Chondrocyte (in vitro differentiated cells): ENCODE results near the gene CHST11. TPM values are rescaled to one million over a fixed set of nuclear protein-coding genes. Genes with fewer than 3 reads are reported as not detected.

Experiments
- DNase-seq: peaks from one replicate; pipeline ENCODE4 v3.0.0; 2021; ENCODE audit warnings: mixed read lengths, low spot score
- H3K27ac Mint-ChIP-seq: one replicate; pipeline ENCODE4 v1.8.0; 2021; ENCODE audit warnings: mild to moderate bottlenecking, moderate library complexity, mixed read lengths; ENCODE audit not compliant: unreplicated experiment
- H3K27me3 Mint-ChIP-seq: 2 replicates; pipeline ENCODE4 v1.8.0; 2021; ENCODE audit warnings: low read depth, mixed read lengths
- H3K36me3 Mint-ChIP-seq: 2 replicates; pipeline ENCODE4 v1.8.0; 2021; ENCODE audit warnings: low read depth, mixed read lengths
- H3K4me1 Mint-ChIP-seq: 2 replicates; pipeline ENCODE4 v1.8.0; 2021; ENCODE audit warnings: low read depth, mild to moderate bottlenecking, mixed read lengths
- H3K4me3 Mint-ChIP-seq: one replicate; pipeline ENCODE4 v1.8.0; 2021; ENCODE audit warnings: mild to moderate bottlenecking, moderate library complexity, mixed read lengths; ENCODE audit not compliant: unreplicated experiment
- H3K9me3 Mint-ChIP-seq: 2 replicates; pipeline ENCODE4 v1.8.0; 2021; ENCODE audit warnings: low read depth, mixed read lengths
- total RNA-seq: library from RNA; stranded (reverse); gene quantifications from 3 replicates; pipeline ENCODE4 v1.2.1, GENCODE V29; 2021
- TF ChIP-seq, protein P1 (sequence below): fragments of 200-600 bp; sonication (generic); IDR thresholded peaks from 2 replicates; pipeline ENCODE4 v1.5.0; 2021; ENCODE audit warnings: antibody characterized with exemption, mild to moderate bottlenecking, moderate library complexity

CHST11 gene
- total RNA-seq, 1 donor from 2014 or later = 6.2 TPM

DNA sequence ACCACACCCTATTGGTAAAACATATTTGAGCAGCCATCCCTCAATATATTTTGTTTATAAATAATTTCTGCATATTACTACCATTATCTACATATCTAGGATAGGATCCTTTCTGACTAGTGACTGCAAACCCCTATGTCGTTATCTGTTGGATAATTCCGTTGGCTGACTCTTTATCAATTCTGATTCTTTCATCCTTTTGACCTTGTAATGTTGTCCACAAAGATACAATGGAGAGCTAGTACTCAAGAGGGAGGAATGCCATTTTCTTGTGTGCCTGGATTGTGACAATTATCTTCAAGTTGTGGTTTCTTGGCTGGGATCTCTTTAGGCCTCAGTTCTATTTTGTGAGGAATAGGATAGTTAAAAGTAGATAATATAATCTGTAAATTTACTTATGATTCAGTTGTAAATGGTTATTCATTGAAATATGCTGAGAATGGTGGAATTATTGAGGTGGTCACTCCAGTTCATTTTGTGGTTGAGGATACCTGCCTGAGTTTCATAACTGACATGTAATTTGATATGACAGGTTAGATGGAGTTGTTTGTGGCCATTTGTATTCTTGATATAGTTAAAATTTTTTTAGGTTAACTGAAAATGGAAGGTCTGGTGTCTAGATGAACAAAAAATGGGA lies 10.1 kb downstream of the CHST11 start:
- no peak overlapping the region for H3K27ac Mint-ChIP-seq
- TF ChIP-seq, protein P1, sequence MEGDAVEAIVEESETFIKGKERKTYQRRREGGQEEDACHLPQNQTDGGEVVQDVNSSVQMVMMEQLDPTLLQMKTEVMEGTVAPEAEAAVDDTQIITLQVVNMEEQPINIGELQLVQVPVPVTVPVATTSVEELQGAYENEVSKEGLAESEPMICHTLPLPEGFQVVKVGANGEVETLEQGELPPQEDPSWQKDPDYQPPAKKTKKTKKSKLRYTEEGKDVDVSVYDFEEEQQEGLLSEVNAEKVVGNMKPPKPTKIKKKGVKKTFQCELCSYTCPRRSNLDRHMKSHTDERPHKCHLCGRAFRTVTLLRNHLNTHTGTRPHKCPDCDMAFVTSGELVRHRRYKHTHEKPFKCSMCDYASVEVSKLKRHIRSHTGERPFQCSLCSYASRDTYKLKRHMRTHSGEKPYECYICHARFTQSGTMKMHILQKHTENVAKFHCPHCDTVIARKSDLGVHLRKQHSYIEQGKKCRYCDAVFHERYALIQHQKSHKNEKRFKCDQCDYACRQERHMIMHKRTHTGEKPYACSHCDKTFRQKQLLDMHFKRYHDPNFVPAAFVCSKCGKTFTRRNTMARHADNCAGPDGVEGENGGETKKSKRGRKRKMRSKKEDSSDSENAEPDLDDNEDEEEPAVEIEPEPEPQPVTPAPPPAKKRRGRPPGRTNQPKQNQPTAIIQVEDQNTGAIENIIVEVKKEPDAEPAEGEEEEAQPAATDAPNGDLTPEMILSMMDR = no peak
- no peaks in the 10 kb centered on the region for H3K9me3 Mint-ChIP-seq
- H3K4me3 Mint-ChIP-seq = no peak overlapping the region
- no peak for DNase-seq
- H3K36me3 Mint-ChIP-seq = no peaks in the 10 kb centered on the region
- H3K4me1 Mint-ChIP-seq = peaks cover 14% of the 10 kb centered on the region
- no peaks in the 10 kb centered on the region for H3K27me3 Mint-ChIP-seq

DNA sequence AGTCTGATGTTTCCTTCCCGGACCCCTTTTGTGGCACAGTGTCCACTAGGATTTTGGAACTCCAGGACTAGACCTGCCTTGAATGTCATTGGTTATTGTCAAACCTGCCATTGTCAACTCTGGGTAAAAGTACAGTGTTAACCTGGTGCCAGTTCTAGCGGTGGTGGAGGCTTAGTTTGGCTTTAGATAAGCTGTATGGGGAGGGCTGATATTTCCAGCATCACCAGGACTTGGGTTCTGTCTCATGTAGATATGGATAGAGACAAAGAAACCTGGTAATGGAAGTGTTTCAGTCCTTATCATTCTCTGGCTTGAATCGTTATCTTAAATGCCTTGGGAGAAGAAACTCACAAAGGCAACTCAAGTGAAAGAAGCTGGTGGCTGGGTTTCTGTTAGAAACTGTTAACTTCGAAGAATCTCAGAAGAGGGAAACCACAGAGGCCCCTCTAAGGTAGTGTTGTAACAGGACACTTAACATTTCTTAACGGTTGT lies 10.6 kb downstream of the CHST11 start:
- TF ChIP-seq, protein P1 = no peak
- DNase-seq = no peak
- no peaks in the 10 kb centered on the region for H3K9me3 Mint-ChIP-seq
- H3K4me1 Mint-ChIP-seq = peaks cover 12% of the 10 kb centered on the region
- H3K27ac Mint-ChIP-seq = no peak overlapping the region
- no peak overlapping the region for H3K4me3 Mint-ChIP-seq
- H3K27me3 Mint-ChIP-seq = no peaks in the 10 kb centered on the region
- H3K36me3 Mint-ChIP-seq = no peaks in the 10 kb centered on the region

DNA sequence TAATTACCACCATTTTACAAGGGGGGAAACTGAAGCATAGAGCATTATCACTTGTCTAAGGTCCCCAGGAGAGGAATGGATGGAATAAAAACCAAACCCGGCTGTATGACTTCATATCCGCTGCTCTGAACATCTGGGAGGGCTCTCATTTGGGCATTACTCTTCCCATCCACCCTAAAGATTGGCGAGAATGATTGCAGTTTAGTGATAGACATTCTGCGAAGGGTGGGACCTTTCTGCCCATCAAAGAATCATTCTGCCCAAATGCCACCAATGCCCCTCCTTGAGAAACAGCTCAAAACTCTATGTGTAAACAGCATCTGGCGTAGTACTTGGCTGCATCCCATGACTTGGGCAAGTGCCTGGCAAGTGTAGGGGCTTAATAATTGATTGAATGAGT lies 11.6 kb downstream of the CHST11 start:
- Mint-ChIP-seq H3K27me3 (no peaks in the 10 kb centered on the region), H3K9me3 (no peaks in the 10 kb centered on the region), H3K27ac (no peak overlapping the region), H3K4me1 (peaks cover 3% of the 10 kb centered on the region), H3K36me3 (no peaks in the 10 kb centered on the region), H3K4me3 (no peak overlapping the region)
- DNase-seq = no peak
- TF ChIP-seq, protein P1 = no peak

DNA sequence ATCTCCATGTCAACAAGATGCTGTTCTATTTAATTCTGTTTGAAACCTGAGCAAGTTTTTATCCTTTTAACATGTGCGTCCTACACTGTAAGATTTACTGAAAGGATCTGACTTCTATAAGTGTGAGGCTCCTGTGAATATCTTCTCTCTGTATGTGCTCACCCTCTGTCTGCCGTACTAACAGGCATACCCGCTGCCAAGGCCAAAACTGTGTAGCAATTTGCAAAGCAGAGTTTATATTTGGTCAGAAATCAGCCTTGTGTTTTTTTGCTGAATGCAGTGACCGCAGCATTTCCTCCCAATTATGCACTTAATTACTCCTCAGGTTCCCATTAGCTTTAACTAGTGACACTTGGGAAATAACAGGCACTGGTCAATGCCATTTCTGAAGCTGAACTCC lies 12.3 kb downstream of the CHST11 start:
- no peak overlapping the region for H3K4me3 Mint-ChIP-seq
- no peaks in the 10 kb centered on the region for H3K9me3 Mint-ChIP-seq
- H3K4me1 Mint-ChIP-seq = no peaks in the 10 kb centered on the region
- no peaks in the 10 kb centered on the region for H3K36me3 Mint-ChIP-seq
- TF ChIP-seq, protein P1 = no peak
- no peaks in the 10 kb centered on the region for H3K27me3 Mint-ChIP-seq
- DNase-seq = no peak
- no peak overlapping the region for H3K27ac Mint-ChIP-seq

DNA sequence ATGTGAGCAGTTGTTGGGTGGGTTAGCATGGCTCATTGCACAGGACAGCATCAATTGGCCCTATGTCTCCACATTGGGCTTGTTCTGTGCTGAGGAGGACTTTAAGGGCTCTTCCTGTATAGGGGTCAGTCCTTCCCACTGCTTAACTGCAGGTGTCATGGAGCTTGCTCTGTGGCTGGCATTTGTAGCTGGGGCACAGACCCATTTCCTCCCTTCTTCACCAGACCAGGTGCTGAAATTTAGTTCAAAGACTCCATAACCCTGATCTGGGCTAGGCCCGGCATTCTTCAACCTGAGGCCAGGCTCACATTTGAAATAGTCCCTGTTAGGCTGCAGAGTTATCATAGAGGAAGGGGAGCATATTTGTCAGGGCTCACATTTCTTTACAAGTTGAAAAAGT lies 12.8 kb downstream of the CHST11 start:
- Mint-ChIP-seq H3K4me3 (no peak overlapping the region), H3K9me3 (no peaks in the 10 kb centered on the region), H3K36me3 (no peaks in the 10 kb centered on the region), H3K4me1 (no peaks in the 10 kb centered on the region), H3K27ac (no peak overlapping the region), H3K27me3 (no peaks in the 10 kb centered on the region)
- TF ChIP-seq, protein P1 = no peak
- DNase-seq = no peak
